WTC11 (cell line): Measurements from ENCODE around the gene LIN28B. TPM values are rescaled to one million over a fixed set of nuclear protein-coding genes. Genes with fewer than 3 reads are reported as not detected.
A peak's percentile ranks its signal among the peaks of the same experiment; 100 is the strongest.

Source experiments
- ATAC-seq: fragments of 200-7000 bp; cut with Tn5 transposase; 2 replicates; pipeline ENCODE4 v1.10.0; 2021; ENCODE audit warnings: mild to moderate bottlenecking, moderate library complexity
- CTCF ChIA-PET: fragments of 300-600 bp; sonication (Branson Sonifier 250); formaldehyde crosslinking; loops from one replicate; lab custom pipeline; 2021; ENCODE audit warnings: antibody characterized with exemption; lab: Charles Lee
- POLR2A ChIA-PET: fragments of 350-600 bp; sonication (Branson Sonifier 250); formaldehyde crosslinking; loops from one replicate; lab custom pipeline; 2021; ENCODE audit warnings: antibody characterized with exemption; lab: Charles Lee
- DNase-seq: peaks from one replicate; pipeline ENCODE4 v3.0.0; 2021; ENCODE audit warnings: low spot score
- H3K27ac Mint-ChIP-seq: 2 replicates; pipeline ENCODE4 v1.8.0; 2021; ENCODE audit warnings: mixed read lengths
- H3K27me3 Mint-ChIP-seq: 2 replicates; pipeline ENCODE4 v1.8.0; 2021; ENCODE audit warnings: low read depth, mild to moderate bottlenecking, moderate library complexity, mixed read lengths
- H3K36me3 Mint-ChIP-seq: 2 replicates; pipeline ENCODE4 v1.8.0; 2021; ENCODE audit warnings: mixed read lengths
- H3K4me1 Mint-ChIP-seq: 2 replicates; pipeline ENCODE4 v1.8.0; 2022; ENCODE audit warnings: mixed read lengths
- H3K4me3 Mint-ChIP-seq: 2 replicates; pipeline ENCODE4 v1.8.0; 2021; ENCODE audit warnings: mild to moderate bottlenecking, moderate library complexity, mixed read lengths
- H3K9me3 Mint-ChIP-seq: 2 replicates; pipeline ENCODE4 v1.8.0; 2021; ENCODE audit warnings: mixed read lengths
- ATF1 ChIP-seq: sonication (generic); formaldehyde crosslinking; IDR thresholded peaks from 2 replicates; pipeline ENCODE4 v1.8.1; 2023; ENCODE audit warnings: mild to moderate bottlenecking, moderate library complexity, missing genetic modification reagents
- CREB1 ChIP-seq: sonication (generic); formaldehyde crosslinking; IDR thresholded peaks from 2 replicates; pipeline ENCODE4 v1.8.0; 2023; ENCODE audit warnings: mild to moderate bottlenecking, missing genetic modification reagents
- EMX1 ChIP-seq: fragments of 250-450 bp; sonication (Bioruptor Pico); IDR thresholded peaks from 2 replicates; pipeline ENCODE4 v1.8.0; 2021; ENCODE audit warnings: mild to moderate bottlenecking
- FOXK1 ChIP-seq: sonication (generic); formaldehyde crosslinking; IDR thresholded peaks from 2 replicates; pipeline ENCODE4 v1.8.0; 2022; ENCODE audit warnings: mild to moderate bottlenecking, moderate library complexity, missing genetic modification reagents
- FOXP1 ChIP-seq: sonication (generic); formaldehyde crosslinking; IDR thresholded peaks from 2 replicates; pipeline ENCODE4 v1.8.0; 2022; ENCODE audit warnings: missing genetic modification reagents, mild to moderate bottlenecking, moderate library complexity, borderline replicate concordance
- KAT7 ChIP-seq: sonication (generic); formaldehyde crosslinking; IDR thresholded peaks from 2 replicates; pipeline ENCODE4 v1.8.1; 2023; ENCODE audit warnings: missing genetic modification reagents, mild to moderate bottlenecking, borderline replicate concordance
- NR1H2 ChIP-seq: sonication (generic); formaldehyde crosslinking; IDR thresholded peaks from 2 replicates; pipeline ENCODE4 v1.9.0; 2021; ENCODE audit warnings: mild to moderate bottlenecking, moderate library complexity, missing genetic modification reagents
- NR2C2 ChIP-seq: sonication (generic); formaldehyde crosslinking; IDR thresholded peaks from 2 replicates; pipeline ENCODE4 v1.8.0; 2022; ENCODE audit warnings: mild to moderate bottlenecking, missing genetic modification reagents
- SMAD4 ChIP-seq: sonication (generic); formaldehyde crosslinking; IDR thresholded peaks from 2 replicates; pipeline ENCODE4 v1.8.0; 2022; ENCODE audit warnings: mild to moderate bottlenecking, missing genetic modification reagents
- SP1 ChIP-seq: sonication (generic); formaldehyde crosslinking; conservative IDR thresholded peaks from 2 replicates; pipeline ENCODE4 v1.8.1; 2022; ENCODE audit warnings: missing genetic modification reagents
- TEAD4 ChIP-seq: sonication (generic); formaldehyde crosslinking; IDR thresholded peaks from 2 replicates; pipeline ENCODE4 v1.8.0; 2022; ENCODE audit warnings: mild to moderate bottlenecking, missing genetic modification reagents
- TP53 ChIP-seq: sonication (generic); formaldehyde crosslinking; IDR thresholded peaks from 2 replicates; pipeline ENCODE4 v1.8.1; 2023; ENCODE audit warnings: mild to moderate bottlenecking, missing genetic modification reagents
- ZNF121 ChIP-seq: sonication (generic); formaldehyde crosslinking; IDR thresholded peaks from 2 replicates; pipeline ENCODE4 v1.8.0; 2023; ENCODE audit warnings: missing genetic modification reagents
- ZNF138 ChIP-seq: sonication (generic); formaldehyde crosslinking; conservative IDR thresholded peaks from 2 replicates; pipeline ENCODE4 v1.8.1; 2022; ENCODE audit warnings: mild to moderate bottlenecking, moderate library complexity, missing genetic modification reagents
- ZNF317 ChIP-seq: sonication (generic); formaldehyde crosslinking; IDR thresholded peaks from 2 replicates; pipeline ENCODE4 v1.8.1; 2023; ENCODE audit warnings: low read depth, mild to moderate bottlenecking, moderate library complexity, missing genetic modification reagents, borderline replicate concordance
- ZNF396 ChIP-seq: fragments of 250-450 bp; sonication (Bioruptor Pico); IDR thresholded peaks from 2 replicates; pipeline ENCODE4 v1.8.0; 2021; ENCODE audit warnings: mild to moderate bottlenecking, moderate library complexity, borderline replicate concordance
- ZNF416 ChIP-seq: fragments of 250-450 bp; sonication (Bioruptor Pico); IDR thresholded peaks from 2 replicates; pipeline ENCODE4 v1.9.0; 2021; ENCODE audit warnings: mild to moderate bottlenecking, inconsistent platforms
- ZNF671 ChIP-seq: fragments of 250-450 bp; sonication (Bioruptor Pico); IDR thresholded peaks from 2 replicates; pipeline ENCODE4 v1.8.0; 2021; ENCODE audit warnings: mild to moderate bottlenecking
- total RNA-seq: library from RNA; stranded (reverse); gene quantifications from 3 replicates; pipeline ENCODE4 v1.2.3, GENCODE V29; 2021
- TF ChIP-seq, protein P1 (sequence below): fragments of 250-450 bp; sonication (Bioruptor Pico); conservative IDR thresholded peaks from 2 replicates; pipeline ENCODE4 v1.9.0; 2021; ENCODE audit warnings: mild to moderate bottlenecking
- TF ChIP-seq, protein P2 (sequence below): sonication (generic); formaldehyde crosslinking; IDR thresholded peaks from 2 replicates; pipeline ENCODE4 v1.8.1; 2023; ENCODE audit warnings: mild to moderate bottlenecking, moderate library complexity, missing genetic modification reagents
- TF ChIP-seq, protein P3 (sequence below): fragments of 250-450 bp; sonication (Bioruptor Pico); IDR thresholded peaks from 2 replicates; pipeline ENCODE4 v1.8.0; 2021; ENCODE audit warnings: mild to moderate bottlenecking

LIN28B gene
- total RNA-seq, 1 experiment from 2014 or later, result 73.4 TPM

- Mint-ChIP-seq H3K9me3 (no peaks in the 10 kb centered on the region), H3K4me1 (peaks cover 30% of the 10 kb centered on the region), H3K4me3 (no peak overlapping the region), H3K36me3 (0 out of 2 replicates have a peak, but pooled peaks cover 3% of the 10 kb centered on the region), H3K27ac (no peak overlapping the region), H3K27me3 (no peaks in the 10 kb centered on the region)
- peak; percentile 70 for ATAC-seq
- CTCF ChIA-PET, result no interaction called here
- peak; percentile 72 for TF ChIP-seq ZNF121 (CRISPR knock-in tag)
- TF ChIP-seq, protein P1, sequence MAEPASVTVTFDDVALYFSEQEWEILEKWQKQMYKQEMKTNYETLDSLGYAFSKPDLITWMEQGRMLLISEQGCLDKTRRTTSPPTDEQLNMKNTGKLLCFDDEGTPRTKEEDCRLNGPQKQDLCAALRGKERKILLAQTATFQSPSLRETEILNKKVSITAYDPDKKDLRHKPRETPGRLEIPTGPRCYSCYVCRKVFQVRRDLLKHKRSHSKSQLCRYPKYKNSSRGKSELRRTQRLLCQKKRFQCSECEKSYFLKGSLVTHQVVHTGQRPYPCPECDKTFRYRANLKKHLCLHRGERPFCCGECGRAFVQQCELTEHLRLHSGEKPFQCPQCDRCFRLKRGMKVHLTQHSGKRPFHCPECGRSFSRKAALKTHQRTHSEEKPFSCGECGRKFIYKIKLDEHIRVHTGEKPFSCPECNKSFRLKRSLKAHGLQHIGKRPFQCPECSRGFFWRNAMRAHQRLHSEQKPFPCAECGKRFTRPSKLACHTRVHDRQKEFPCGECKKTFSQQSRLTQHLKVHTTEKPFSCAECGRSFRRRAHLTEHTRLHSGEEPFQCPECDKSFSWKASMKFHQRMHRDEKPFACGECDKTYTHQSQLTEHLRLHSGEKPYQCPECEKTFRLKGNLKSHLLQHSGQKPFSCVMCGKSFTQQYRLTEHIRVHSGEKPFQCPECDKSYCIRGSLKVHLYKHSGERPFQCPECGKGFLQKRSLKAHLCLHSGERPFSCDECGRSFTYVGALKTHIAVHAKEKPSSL, result no peak
- TF ChIP-seq, protein P2, sequence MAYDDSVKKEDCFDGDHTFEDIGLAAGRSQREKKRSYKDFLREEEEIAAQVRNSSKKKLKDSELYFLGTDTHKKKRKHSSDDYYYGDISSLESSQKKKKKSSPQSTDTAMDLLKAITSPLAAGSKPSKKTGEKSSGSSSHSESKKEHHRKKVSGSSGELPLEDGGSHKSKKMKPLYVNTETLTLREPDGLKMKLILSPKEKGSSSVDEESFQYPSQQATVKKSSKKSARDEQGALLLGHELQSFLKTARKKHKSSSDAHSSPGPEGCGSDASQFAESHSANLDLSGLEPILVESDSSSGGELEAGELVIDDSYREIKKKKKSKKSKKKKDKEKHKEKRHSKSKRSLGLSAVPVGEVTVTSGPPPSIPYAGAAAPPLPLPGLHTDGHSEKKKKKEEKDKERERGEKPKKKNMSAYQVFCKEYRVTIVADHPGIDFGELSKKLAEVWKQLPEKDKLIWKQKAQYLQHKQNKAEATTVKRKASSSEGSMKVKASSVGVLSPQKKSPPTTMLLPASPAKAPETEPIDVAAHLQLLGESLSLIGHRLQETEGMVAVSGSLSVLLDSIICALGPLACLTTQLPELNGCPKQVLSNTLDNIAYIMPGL (CRISPR knock-in tag), result no peak
- POLR2A ChIA-PET, result interaction anchor here (0.6 kb wide), 1 partner anchor 58 kb away, joined by 3 read pairs; no protein-coding TSS in a partner anchor
- DNase-seq, result peak; percentile 20
Observed at GRCh38 chr6:105014448-105014847, 57.5 kb downstream of the LIN28B start.

DNA sequence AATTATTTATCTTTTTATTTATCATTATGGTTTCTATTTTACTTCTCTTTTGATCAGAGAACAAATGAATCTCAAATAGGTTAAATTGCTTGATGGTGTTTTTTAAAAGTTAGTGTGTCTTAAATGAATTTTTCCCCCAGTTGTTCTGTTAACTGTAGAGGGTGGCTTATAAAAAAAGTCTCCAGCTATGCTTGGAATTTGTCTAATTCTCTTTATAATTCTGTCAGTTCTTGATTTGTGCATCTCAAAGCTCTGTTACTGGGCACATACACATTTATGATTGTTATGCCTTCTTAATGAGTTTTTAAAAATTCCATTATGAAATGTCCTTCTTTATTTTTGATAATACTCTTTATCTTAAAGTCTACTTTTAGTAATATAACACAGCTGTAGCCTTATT lies 58.0 kb downstream of the LIN28B start:
- peaks cover 33% of the 10 kb centered on the region for H3K4me1 Mint-ChIP-seq
- POLR2A ChIA-PET, result no interaction called here
- CTCF ChIA-PET, result no interaction called here

DNA sequence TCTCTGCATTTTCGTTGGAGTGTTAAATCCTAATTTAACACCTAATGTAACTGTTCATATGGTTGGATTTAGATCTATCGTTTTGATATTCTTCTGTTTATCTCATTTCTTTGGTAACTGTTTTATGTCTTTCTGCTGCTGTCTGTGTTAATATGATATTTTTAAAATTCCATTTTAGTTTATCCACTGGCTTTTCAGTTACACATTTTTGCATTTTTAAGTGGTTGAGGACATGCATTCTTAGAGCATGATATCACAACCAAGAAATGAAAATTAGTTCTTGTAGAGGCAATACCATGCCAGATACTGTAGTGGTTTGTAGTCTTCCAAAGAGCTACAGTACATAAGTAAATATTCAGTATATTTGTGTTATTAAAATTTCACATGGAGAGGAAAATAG lies 58.6 kb downstream of the LIN28B start:
- ATAC-seq (no peak), DNase-seq (no peak)
- Mint-ChIP-seq H3K27ac (peak overlapping the region; percentile 70), H3K4me1 (peaks cover 33% of the 10 kb centered on the region), H3K27me3 (no peaks in the 10 kb centered on the region), H3K36me3 (0 out of 2 replicates have a peak, but pooled peaks cover 3% of the 10 kb centered on the region), H3K9me3 (no peaks in the 10 kb centered on the region), H3K4me3 (no peak overlapping the region)
- TF ChIP-seq ATF1 (no peak), EMX1 (CRISPR knock-in tag) (no peak), TP53 (CRISPR knock-in tag) (no peak), FOXP1 (CRISPR knock-in tag) (no peak), CREB1 (no peak), SP1 (CRISPR knock-in tag) (no peak), ZNF396 (CRISPR knock-in tag) (no peak), TEAD4 (CRISPR knock-in tag) (no peak)
- ChIA-PET POLR2A (interaction anchor here (1.4 to 1.6 kb wide), 2 partner anchors 22 to 75 kb away, joined by 4 to 5 read pairs; no protein-coding TSS in a partner anchor), CTCF (no interaction called here)

More for the DNA sequence above, 58.0 kb downstream of the LIN28B start:
- no peaks in the 10 kb centered on the region for H3K9me3 Mint-ChIP-seq
- TF ChIP-seq ZNF416 (CRISPR knock-in tag) (no peak), ZNF138 (CRISPR knock-in tag) (no peak), ZNF671 (no peak), SMAD4 (no peak), KAT7 (CRISPR knock-in tag) (no peak), TP53 (CRISPR knock-in tag) (no peak), NR2C2 (CRISPR knock-in tag) (no peak), NR1H2 (CRISPR knock-in tag) (no peak), ZNF121 (CRISPR knock-in tag) (no peak), FOXK1 (CRISPR knock-in tag) (no peak), CREB1 (no peak), ZNF317 (no peak)
- TF ChIP-seq, protein P3, sequence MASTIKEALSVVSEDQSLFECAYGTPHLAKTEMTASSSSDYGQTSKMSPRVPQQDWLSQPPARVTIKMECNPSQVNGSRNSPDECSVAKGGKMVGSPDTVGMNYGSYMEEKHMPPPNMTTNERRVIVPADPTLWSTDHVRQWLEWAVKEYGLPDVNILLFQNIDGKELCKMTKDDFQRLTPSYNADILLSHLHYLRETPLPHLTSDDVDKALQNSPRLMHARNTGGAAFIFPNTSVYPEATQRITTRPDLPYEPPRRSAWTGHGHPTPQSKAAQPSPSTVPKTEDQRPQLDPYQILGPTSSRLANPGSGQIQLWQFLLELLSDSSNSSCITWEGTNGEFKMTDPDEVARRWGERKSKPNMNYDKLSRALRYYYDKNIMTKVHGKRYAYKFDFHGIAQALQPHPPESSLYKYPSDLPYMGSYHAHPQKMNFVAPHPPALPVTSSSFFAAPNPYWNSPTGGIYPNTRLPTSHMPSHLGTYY (CRISPR knock-in tag), result no peak
- 0 out of 2 replicates have a peak, but pooled peaks cover 3% of the 10 kb centered on the region for H3K36me3 Mint-ChIP-seq
- H3K27me3 Mint-ChIP-seq, result no peaks in the 10 kb centered on the region
- H3K4me3 Mint-ChIP-seq, result no peak overlapping the region
- no peak for DNase-seq
- H3K27ac Mint-ChIP-seq, result no peak overlapping the region
- no peak for ATAC-seq
